HEK293 (cell line): ENCODE measurements around the gene AGTPBP1.

Experiments used
- CTCF ChIA-PET: fragments of 350-600 bp; formaldehyde crosslinking; extraction: SDS; loops from one replicate; lab custom pipeline; 2021; ENCODE audit warnings: antibody characterized with exemption; lab: Yijun Ruan, JAX
- POLR2A ChIA-PET: fragments of 300-600 bp; formaldehyde crosslinking; extraction: SDS; loops from one replicate; lab custom pipeline; 2020; ENCODE audit warnings: antibody characterized with exemption, inconsistent platforms; lab: Yijun Ruan, JAX
- H3K27ac ChIP-seq: fragments of 200-500 bp; sonication (Bioruptor generic); 2 replicates; pipeline ENCODE4 v1.5.1; 2014; ENCODE audit warnings: low read depth, low read length, control low read depth, inconsistent platforms; ENCODE audit errors: extremely low read depth
- H3K36me3 ChIP-seq, 2 experiments: fragments of 200-500 bp in 1 of 2; sonication (Bioruptor generic) in 1 of 2; 1 replicate in 1 of 2; 2 replicates in 1 of 2; pipeline ENCODE4 v1.5.1; 2014 to 2017; ENCODE audit warnings: inconsistent platforms in 2 of 2, low read length in 2 of 2; ENCODE audit not compliant: control insufficient read depth in 2 of 2, insufficient read depth in 1 of 2
- H3K4me1 ChIP-seq: fragments of 200-500 bp; sonication (Bioruptor generic); 2 replicates; pipeline ENCODE4 v1.5.1; 2014; ENCODE audit warnings: mild to moderate bottlenecking, low read length, inconsistent platforms; ENCODE audit not compliant: control insufficient read depth, insufficient read depth
- H3K4me3 ChIP-seq: 2 replicates; pipeline ENCODE4 v1.5.1; 2011; ENCODE audit warnings: low read depth, mild to moderate bottlenecking, control low read depth, low read length, moderate library complexity
- H3K9me3 ChIP-seq: fragments of 200-500 bp; sonication (Bioruptor generic); 2 replicates; pipeline ENCODE4 v1.5.1; 2014; ENCODE audit warnings: low read depth, low read length, inconsistent platforms; ENCODE audit not compliant: control insufficient read depth, insufficient read depth
- MYNN ChIP-seq: fragments of 450-650 bp; formaldehyde crosslinking; IDR thresholded peaks from 2 replicates; pipeline ENCODE4 v1.5.1; 2016; ENCODE audit warnings: missing biosample characterization, missing genetic modification characterization, borderline replicate concordance
- TCF7L2 ChIP-seq: IDR thresholded peaks from 2 replicates; pipeline ENCODE4 v1.6.1; 2011; ENCODE audit warnings: low read depth, mild to moderate bottlenecking, inconsistent platforms, low read length, moderate library complexity, borderline replicate concordance
- ZBTB17 ChIP-seq: fragments of 450-650 bp; formaldehyde crosslinking; IDR thresholded peaks from 2 replicates; pipeline ENCODE4 v1.5.1; 2016; ENCODE audit warnings: missing biosample characterization, missing genetic modification characterization
- ZBTB20 ChIP-seq: fragments of 450-650 bp; formaldehyde crosslinking; IDR thresholded peaks from 2 replicates; pipeline ENCODE4 v1.5.1; 2016; ENCODE audit warnings: missing biosample characterization, missing genetic modification characterization
- ZNF146 ChIP-seq: fragments of 450-650 bp; formaldehyde crosslinking; IDR thresholded peaks from 2 replicates; pipeline ENCODE4 v1.5.1; 2016; ENCODE audit warnings: missing biosample characterization, missing genetic modification characterization
- ZNF184 ChIP-seq: fragments of 450-650 bp; IDR thresholded peaks from 2 replicates; pipeline ENCODE4 v1.5.1; 2018; ENCODE audit warnings: missing biosample characterization, mild to moderate bottlenecking, missing genetic modification characterization
- ZNF23 ChIP-seq: fragments of 450-650 bp; formaldehyde crosslinking; IDR thresholded peaks from 2 replicates; pipeline ENCODE4 v1.5.1; 2016; ENCODE audit warnings: missing biosample characterization, missing genetic modification characterization, borderline replicate concordance
- ZNF248 ChIP-seq: fragments of 450-650 bp; formaldehyde crosslinking; IDR thresholded peaks from 2 replicates; pipeline ENCODE4 v1.5.1; 2017; ENCODE audit warnings: missing biosample characterization, missing genetic modification characterization
- ZNF335 ChIP-seq: fragments of 450-650 bp; formaldehyde crosslinking; conservative IDR thresholded peaks from 2 replicates; pipeline ENCODE4 v1.5.1; 2016; ENCODE audit warnings: missing biosample characterization, missing genetic modification characterization
- ZNF404 ChIP-seq: fragments of 450-650 bp; formaldehyde crosslinking; IDR thresholded peaks from 2 replicates; pipeline ENCODE4 v1.5.1; 2017; ENCODE audit warnings: missing biosample characterization, missing genetic modification characterization
- ZNF416 ChIP-seq: fragments of 450-650 bp; formaldehyde crosslinking; IDR thresholded peaks from 2 replicates; pipeline ENCODE4 v1.5.1; 2016; ENCODE audit warnings: missing biosample characterization, missing genetic modification characterization
- ZNF660 ChIP-seq: fragments of 450-650 bp; IDR thresholded peaks from 2 replicates; pipeline ENCODE4 v1.5.1; 2018; ENCODE audit warnings: missing biosample characterization, mild to moderate bottlenecking, missing genetic modification characterization
- ZNF843 ChIP-seq: fragments of 450-650 bp; formaldehyde crosslinking; IDR thresholded peaks from 2 replicates; pipeline ENCODE4 v1.5.1; 2016; ENCODE audit warnings: missing biosample characterization, missing genetic modification characterization
- TF ChIP-seq, protein P1 (sequence below): fragments of 450-650 bp; formaldehyde crosslinking; optimal IDR thresholded peaks from 2 replicates; pipeline ENCODE3; 2016; ENCODE audit warnings: missing biosample characterization, mild to moderate bottlenecking, missing genetic modification characterization
- TF ChIP-seq, protein P2 (sequence below): fragments of 450-650 bp; formaldehyde crosslinking; IDR thresholded peaks from 2 replicates; pipeline ENCODE4 v1.5.1; 2016; ENCODE audit warnings: missing biosample characterization, missing genetic modification characterization
- TF ChIP-seq, protein P3 (sequence below): fragments of 450-650 bp; formaldehyde crosslinking; IDR thresholded peaks from 2 replicates; pipeline ENCODE4 v1.5.1; 2016; ENCODE audit warnings: missing biosample characterization, missing genetic modification characterization
- TF ChIP-seq, protein P4 (sequence below): fragments of 450-650 bp; formaldehyde crosslinking; conservative IDR thresholded peaks from 2 replicates; pipeline ENCODE4 v1.5.1; 2016; ENCODE audit warnings: low read depth, missing biosample characterization, missing genetic modification characterization
- TF ChIP-seq, protein P5 (sequence below): fragments of 450-650 bp; formaldehyde crosslinking; IDR thresholded peaks from 2 replicates; pipeline ENCODE4 v1.5.1; 2016; ENCODE audit warnings: missing biosample characterization, missing genetic modification characterization
- TF ChIP-seq, protein P6 (sequence below): fragments of 450-650 bp; IDR thresholded peaks from 2 replicates; pipeline ENCODE4 v1.5.1; 2018; ENCODE audit warnings: missing biosample characterization, mild to moderate bottlenecking, missing genetic modification characterization

The AGTPBP1 gene

DNA sequence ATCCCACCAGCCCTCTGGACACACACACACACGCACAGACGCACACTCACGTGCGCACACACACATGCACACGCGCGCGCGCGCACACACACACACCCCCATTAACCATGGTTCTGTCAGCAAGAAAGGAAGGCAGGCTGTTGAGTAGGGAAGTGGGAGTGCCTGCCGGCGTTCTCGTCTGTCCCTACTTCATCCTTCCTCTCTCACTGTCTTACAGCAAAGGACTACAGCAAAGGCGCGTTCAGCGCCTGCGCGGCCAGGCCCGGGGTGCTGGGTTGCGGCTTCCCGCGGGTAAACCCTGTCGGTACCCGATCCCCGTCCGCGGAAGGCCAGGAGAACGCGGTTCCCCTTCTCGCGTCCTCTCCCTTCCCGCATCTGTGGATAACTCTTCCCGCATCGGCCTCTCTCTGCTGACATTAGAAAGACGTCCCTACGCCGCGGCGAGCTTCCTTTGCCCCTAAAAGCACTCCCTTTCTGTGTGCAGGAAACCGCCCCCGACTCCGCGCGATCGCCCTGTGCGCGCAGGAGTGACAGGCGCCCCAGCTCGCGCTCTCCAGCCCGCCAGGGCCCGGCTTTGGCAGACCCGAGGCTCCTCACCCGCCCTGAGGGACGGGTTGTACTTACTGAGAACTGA lies 219.2 kb downstream of the AGTPBP1 start:
- Histone ChIP-seq H3K36me3 (no peaks in the 10 kb centered on the region), H3K9me3 (no peaks in the 10 kb centered on the region), H3K27ac (no peak overlapping the region), H3K4me3 (peak overlapping the region; percentile 29), H3K4me1 (no peaks in the 10 kb centered on the region)
- POLR2A ChIA-PET = no interaction called here
- CTCF ChIA-PET = interaction anchor here (1.0 kb wide), 1 partner anchor 46 kb away, joined by 3 read pairs; no protein-coding TSS in a partner anchor
- TF ChIP-seq ZBTB20 (tag by site-specific recombination) (peak; percentile 41; the same call in 1 of the 2 replicates), ZNF416 (no peak)
- TF ChIP-seq, protein P1, sequence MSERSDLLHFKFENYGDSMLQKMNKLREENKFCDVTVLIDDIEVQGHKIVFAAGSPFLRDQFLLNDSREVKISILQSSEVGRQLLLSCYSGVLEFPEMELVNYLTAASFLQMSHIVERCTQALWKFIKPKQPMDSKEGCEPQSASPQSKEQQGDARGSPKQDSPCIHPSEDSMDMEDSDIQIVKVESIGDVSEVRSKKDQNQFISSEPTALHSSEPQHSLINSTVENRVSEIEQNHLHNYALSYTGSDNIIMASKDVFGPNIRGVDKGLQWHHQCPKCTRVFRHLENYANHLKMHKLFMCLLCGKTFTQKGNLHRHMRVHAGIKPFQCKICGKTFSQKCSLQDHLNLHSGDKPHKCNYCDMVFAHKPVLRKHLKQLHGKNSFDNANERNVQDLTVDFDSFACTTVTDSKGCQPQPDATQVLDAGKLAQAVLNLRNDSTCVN = peak; percentile 14
- TF ChIP-seq, protein P2, sequence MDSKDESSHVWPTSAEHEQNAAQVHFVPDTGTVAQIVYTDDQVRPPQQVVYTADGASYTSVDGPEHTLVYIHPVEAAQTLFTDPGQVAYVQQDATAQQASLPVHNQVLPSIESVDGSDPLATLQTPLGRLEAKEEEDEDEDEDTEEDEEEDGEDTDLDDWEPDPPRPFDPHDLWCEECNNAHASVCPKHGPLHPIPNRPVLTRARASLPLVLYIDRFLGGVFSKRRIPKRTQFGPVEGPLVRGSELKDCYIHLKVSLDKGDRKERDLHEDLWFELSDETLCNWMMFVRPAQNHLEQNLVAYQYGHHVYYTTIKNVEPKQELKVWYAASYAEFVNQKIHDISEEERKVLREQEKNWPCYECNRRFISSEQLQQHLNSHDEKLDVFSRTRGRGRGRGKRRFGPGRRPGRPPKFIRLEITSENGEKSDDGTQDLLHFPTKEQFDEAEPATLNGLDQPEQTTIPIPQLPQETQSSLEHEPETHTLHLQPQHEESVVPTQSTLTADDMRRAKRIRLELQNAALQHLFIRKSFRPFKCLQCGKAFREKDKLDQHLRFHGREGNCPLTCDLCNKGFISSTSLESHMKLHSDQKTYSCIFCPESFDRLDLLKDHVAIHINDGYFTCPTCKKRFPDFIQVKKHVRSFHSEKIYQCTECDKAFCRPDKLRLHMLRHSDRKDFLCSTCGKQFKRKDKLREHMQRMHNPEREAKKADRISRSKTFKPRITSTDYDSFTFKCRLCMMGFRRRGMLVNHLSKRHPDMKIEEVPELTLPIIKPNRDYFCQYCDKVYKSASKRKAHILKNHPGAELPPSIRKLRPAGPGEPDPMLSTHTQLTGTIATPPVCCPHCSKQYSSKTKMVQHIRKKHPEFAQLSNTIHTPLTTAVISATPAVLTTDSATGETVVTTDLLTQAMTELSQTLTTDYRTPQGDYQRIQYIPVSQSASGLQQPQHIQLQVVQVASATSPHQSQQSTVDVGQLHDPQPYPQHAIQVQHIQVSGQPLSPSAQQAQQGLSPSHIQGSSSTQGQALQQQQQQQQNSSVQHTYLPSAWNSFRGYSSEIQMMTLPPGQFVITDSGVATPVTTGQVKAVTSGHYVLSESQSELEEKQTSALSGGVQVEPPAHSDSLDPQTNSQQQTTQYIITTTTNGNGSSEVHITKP (tag by site-specific recombination) = peak; percentile 67

DNA sequence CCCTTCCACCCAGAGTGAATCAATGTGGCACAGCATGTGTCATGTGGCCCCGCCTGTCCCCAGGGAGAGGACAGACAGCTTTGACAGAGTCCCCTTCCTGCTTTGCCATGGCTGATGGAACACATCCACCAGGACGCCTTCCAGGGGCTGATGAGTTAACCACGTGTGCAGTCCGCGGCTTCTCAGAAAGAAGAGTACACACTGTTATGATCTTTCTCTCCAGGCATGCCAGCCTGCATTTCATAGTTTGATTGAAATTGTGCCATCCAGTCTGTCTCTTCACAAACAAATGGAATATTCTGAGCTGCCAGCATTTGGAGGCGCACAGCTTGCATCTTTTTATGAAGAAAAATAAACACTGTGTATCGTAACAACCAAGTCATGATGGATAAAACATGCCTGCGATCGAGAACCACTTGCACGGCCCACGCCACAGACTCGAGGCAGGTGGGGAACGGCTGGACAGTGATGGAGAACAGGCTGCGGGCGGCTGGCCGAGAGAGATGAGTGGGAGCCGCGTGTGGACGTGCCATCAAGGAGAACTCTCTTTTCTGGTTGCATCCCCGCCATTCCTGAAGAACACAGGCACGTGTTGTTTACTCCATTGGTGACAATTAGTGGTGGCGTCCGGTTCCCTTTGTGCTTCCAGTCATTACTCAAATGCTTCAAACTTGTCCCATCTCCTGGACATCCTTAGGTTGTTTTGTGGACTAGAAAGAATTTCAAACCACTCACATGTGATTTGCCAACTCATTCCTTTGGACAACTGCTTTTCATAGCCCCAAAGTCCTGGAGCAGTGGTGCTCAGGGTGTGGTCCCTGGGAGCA lies 220.2 kb downstream of the AGTPBP1 start:
- POLR2A ChIA-PET = no interaction called here
- Histone ChIP-seq H3K27ac (no peak overlapping the region), H3K4me3 (no peak overlapping the region), H3K4me1 (no peaks in the 10 kb centered on the region), H3K36me3 (no peaks in the 10 kb centered on the region), H3K9me3 (no peaks in the 10 kb centered on the region)
- CTCF ChIA-PET = no interaction called here
- no peak for TF ChIP-seq ZNF660
- TF ChIP-seq, protein P3, sequence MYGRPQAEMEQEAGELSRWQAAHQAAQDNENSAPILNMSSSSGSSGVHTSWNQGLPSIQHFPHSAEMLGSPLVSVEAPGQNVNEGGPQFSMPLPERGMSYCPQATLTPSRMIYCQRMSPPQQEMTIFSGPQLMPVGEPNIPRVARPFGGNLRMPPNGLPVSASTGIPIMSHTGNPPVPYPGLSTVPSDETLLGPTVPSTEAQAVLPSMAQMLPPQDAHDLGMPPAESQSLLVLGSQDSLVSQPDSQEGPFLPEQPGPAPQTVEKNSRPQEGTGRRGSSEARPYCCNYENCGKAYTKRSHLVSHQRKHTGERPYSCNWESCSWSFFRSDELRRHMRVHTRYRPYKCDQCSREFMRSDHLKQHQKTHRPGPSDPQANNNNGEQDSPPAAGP = no peak
- TF ChIP-seq, protein P4, sequence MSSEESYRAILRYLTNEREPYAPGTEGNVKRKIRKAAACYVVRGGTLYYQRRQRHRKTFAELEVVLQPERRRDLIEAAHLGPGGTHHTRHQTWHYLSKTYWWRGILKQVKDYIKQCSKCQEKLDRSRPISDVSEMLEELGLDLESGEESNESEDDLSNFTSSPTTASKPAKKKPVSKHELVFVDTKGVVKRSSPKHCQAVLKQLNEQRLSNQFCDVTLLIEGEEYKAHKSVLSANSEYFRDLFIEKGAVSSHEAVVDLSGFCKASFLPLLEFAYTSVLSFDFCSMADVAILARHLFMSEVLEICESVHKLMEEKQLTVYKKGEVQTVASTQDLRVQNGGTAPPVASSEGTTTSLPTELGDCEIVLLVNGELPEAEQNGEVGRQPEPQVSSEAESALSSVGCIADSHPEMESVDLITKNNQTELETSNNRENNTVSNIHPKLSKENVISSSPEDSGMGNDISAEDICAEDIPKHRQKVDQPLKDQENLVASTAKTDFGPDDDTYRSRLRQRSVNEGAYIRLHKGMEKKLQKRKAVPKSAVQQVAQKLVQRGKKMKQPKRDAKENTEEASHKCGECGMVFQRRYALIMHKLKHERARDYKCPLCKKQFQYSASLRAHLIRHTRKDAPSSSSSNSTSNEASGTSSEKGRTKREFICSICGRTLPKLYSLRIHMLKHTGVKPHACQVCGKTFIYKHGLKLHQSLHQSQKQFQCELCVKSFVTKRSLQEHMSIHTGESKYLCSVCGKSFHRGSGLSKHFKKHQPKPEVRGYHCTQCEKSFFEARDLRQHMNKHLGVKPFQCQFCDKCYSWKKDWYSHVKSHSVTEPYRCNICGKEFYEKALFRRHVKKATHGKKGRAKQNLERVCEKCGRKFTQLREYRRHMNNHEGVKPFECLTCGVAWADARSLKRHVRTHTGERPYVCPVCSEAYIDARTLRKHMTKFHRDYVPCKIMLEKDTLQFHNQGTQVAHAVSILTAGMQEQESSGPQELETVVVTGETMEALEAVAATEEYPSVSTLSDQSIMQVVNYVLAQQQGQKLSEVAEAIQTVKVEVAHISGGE (tag by site-specific recombination) = no peak
- TF ChIP-seq ZBTB17 = no peak
- no peak for TF ChIP-seq MYNN (tag by site-specific recombination)
- no peak for TF ChIP-seq ZNF248
- no peak for TF ChIP-seq TCF7L2
- no peak for TF ChIP-seq ZNF23 (tag by site-specific recombination)
- TF ChIP-seq ZNF146 = no peak
- TF ChIP-seq ZNF404 (tag by site-specific recombination) = no peak
- TF ChIP-seq ZNF335 (tag by site-specific recombination) = no peak
- TF ChIP-seq, protein P5, sequence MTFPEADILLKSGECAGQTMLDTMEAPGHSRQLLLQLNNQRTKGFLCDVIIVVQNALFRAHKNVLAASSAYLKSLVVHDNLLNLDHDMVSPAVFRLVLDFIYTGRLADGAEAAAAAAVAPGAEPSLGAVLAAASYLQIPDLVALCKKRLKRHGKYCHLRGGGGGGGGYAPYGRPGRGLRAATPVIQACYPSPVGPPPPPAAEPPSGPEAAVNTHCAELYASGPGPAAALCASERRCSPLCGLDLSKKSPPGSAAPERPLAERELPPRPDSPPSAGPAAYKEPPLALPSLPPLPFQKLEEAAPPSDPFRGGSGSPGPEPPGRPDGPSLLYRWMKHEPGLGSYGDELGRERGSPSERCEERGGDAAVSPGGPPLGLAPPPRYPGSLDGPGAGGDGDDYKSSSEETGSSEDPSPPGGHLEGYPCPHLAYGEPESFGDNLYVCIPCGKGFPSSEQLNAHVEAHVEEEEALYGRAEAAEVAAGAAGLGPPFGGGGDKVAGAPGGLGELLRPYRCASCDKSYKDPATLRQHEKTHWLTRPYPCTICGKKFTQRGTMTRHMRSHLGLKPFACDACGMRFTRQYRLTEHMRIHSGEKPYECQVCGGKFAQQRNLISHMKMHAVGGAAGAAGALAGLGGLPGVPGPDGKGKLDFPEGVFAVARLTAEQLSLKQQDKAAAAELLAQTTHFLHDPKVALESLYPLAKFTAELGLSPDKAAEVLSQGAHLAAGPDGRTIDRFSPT (tag by site-specific recombination) = no peak
- no peak for TF ChIP-seq ZNF843 (tag by site-specific recombination)
- TF ChIP-seq ZNF184 (tag by site-specific recombination) = no peak
- TF ChIP-seq, protein P6, sequence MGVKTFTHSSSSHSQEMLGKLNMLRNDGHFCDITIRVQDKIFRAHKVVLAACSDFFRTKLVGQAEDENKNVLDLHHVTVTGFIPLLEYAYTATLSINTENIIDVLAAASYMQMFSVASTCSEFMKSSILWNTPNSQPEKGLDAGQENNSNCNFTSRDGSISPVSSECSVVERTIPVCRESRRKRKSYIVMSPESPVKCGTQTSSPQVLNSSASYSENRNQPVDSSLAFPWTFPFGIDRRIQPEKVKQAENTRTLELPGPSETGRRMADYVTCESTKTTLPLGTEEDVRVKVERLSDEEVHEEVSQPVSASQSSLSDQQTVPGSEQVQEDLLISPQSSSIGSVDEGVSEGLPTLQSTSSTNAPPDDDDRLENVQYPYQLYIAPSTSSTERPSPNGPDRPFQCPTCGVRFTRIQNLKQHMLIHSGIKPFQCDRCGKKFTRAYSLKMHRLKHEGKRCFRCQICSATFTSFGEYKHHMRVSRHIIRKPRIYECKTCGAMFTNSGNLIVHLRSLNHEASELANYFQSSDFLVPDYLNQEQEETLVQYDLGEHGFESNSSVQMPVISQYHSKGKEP = no peak
